Cardiac muscle cell (in vitro differentiated cells and primary cell): ENCODE results near the gene SMYD3. TPM values are rescaled to one million over a fixed set of nuclear protein-coding genes. Genes with fewer than 3 reads are reported as not detected.

Experiments used
- DNase-seq, 2 donors: peaks; one replicate each; pipeline versions ENCODE4 v3.0.0 to v3.0.0-alpha.2; 2010 to 2017; ENCODE audit warnings: low read depth in 1 of 2, low spot score in 1 of 2
- H3K27ac ChIP-seq: fragments of 200-600 bp; sonication (generic); 2 replicates; pipeline ENCODE4 v1.5.1; 2016
- H3K27me3 ChIP-seq: fragments of 200-600 bp; sonication (generic); 2 replicates; pipeline ENCODE4 v1.6.0; 2016; ENCODE audit warnings: control low read depth
- H3K36me3 ChIP-seq: fragments of 200-600 bp; sonication (generic); 2 replicates; pipeline ENCODE4 v1.5.1; 2016; ENCODE audit warnings: control low read depth
- H3K4me1 ChIP-seq: fragments of 200-600 bp; sonication (generic); 2 replicates; pipeline ENCODE4 v1.8.1; 2017; ENCODE audit warnings: low read depth, mild to moderate bottlenecking, mixed run types
- H3K4me3 ChIP-seq: fragments of 200-600 bp; sonication (generic); 2 replicates; pipeline ENCODE4 v1.5.1; 2016; ENCODE audit warnings: mild to moderate bottlenecking
- H3K9me3 ChIP-seq: fragments of 200-600 bp; sonication (generic); 2 replicates; pipeline ENCODE4 v1.5.1; 2017; ENCODE audit warnings: low read depth, mild to moderate bottlenecking, control low read depth
- polyA plus RNA-seq: library from polyadenylated mRNA; unstranded; fragments of >200 nt; fragmentation: Nextera tagmentation; extraction: Ambion mirVana; gene quantifications from 2 replicates; pipeline ENCODE4 v1.2.1, GENCODE V29; 2016
- total RNA-seq: library from RNA; depleted of rRNA; stranded (reverse); fragments of >200 nt; gene quantifications from 2 replicates; pipeline ENCODE4 v1.2.3, GENCODE V29; 2016
- TF ChIP-seq, protein P1 (sequence below): IDR thresholded peaks from 2 replicates; pipeline ENCODE4 v1.5.1; 2012; ENCODE audit warnings: low read depth, mild to moderate bottlenecking, low read length

The SMYD3 gene
- total and polyA plus RNA-seq, 2 experiments from 2014 or later = 47.2 to 50.8 TPM

DNA sequence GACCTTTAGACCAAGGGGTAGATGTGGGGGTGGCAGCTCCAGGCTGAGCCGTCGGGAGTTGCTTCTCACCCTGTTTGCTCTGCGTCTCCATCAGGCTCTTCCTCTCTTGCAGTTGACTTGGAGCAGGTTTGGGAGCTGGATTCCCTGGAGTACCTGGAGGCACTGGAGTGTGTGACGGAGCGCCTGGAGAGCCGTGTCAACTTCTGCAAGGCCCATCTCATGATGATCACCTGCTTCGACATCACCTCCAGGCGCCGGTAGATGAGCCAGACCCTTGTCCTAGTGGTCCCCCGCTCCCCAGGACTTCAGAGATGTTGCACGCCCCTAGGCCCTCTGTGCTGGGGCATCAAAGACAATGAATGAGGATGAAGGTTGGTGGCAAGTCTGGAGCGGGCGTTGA is 804.7 kb downstream of the SMYD3 start:
- H3K36me3 ChIP-seq = peaks cover 32% of the 10 kb centered on the region

DNA sequence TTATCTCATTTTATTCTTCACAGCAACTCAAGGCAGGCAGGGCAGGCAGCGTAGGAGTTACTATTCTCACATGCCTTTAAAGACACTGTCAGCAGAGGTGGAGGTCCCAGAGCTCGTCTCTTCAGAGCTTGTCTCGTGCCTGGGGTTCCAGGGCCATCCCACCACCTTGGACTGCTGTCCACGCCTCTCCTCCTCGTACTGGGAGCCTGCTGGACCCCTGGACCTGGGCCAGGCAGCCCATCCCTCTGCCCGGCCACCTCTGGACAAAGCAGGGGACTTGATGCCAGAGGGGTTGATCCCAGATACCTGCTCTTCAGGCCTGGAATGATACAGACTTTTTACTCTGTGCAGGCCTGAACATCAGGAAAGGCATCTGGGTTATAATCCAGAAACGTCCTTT is 805.4 kb downstream of the SMYD3 start:
- no peaks in the 10 kb centered on the region for H3K27me3 ChIP-seq
- H3K36me3 ChIP-seq = peaks cover 32% of the 10 kb centered on the region
- no peak overlapping the region for H3K27ac ChIP-seq
- H3K9me3 ChIP-seq = no peaks in the 10 kb centered on the region
- H3K4me1 ChIP-seq = no peaks in the 10 kb centered on the region
- DNase-seq = no peak
- TF ChIP-seq, protein P1, sequence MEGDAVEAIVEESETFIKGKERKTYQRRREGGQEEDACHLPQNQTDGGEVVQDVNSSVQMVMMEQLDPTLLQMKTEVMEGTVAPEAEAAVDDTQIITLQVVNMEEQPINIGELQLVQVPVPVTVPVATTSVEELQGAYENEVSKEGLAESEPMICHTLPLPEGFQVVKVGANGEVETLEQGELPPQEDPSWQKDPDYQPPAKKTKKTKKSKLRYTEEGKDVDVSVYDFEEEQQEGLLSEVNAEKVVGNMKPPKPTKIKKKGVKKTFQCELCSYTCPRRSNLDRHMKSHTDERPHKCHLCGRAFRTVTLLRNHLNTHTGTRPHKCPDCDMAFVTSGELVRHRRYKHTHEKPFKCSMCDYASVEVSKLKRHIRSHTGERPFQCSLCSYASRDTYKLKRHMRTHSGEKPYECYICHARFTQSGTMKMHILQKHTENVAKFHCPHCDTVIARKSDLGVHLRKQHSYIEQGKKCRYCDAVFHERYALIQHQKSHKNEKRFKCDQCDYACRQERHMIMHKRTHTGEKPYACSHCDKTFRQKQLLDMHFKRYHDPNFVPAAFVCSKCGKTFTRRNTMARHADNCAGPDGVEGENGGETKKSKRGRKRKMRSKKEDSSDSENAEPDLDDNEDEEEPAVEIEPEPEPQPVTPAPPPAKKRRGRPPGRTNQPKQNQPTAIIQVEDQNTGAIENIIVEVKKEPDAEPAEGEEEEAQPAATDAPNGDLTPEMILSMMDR = no peak
- H3K4me3 ChIP-seq = no peak overlapping the region

More for the DNA sequence above, 804.7 kb downstream of the SMYD3 start:
- TF ChIP-seq, protein P1 = no peak
- no peaks in the 10 kb centered on the region for H3K9me3 ChIP-seq
- H3K4me1 ChIP-seq = peaks cover 2% of the 10 kb centered on the region
- H3K4me3 ChIP-seq = no peak overlapping the region
- no peak overlapping the region for H3K27ac ChIP-seq
- DNase-seq = no peak
- H3K27me3 ChIP-seq = no peaks in the 10 kb centered on the region

DNA sequence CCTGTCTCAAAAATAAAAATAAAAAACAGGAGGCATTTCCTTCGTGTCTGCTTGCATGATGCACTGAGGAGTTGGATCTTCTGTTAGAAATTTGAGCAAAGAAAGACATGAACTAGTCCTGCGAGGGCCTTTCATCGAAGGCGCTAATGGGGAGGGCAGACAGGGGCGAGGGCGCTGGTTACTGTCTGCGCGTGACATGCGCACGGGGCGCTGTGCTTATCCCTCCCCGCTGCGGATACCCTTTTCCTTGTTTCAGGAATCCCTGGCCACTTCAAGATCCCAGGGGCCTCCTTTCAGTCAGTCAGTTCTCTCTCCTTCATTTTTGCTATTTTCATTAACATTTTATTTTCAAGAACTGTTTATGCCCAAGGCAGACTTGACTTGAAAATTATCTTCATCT is 806.4 kb downstream of the SMYD3 start:
- Histone ChIP-seq H3K27ac (no peak overlapping the region), H3K4me1 (no peaks in the 10 kb centered on the region), H3K36me3 (peaks cover 32% of the 10 kb centered on the region), H3K27me3 (no peaks in the 10 kb centered on the region), H3K4me3 (no peak overlapping the region), H3K9me3 (no peaks in the 10 kb centered on the region)
- TF ChIP-seq, protein P1 = no peak
- no peak for DNase-seq

Other genes with a start within 250 kb of the SMYD3 start
- 5.7 and 7.3 TPM in 2 replicates for gene TFB2M, start 59.0 kb upstream of the SMYD3 start, total RNA-seq
- 9.4 and 12.0 TPM in 2 replicates for gene TFB2M, start 59.0 kb upstream of the SMYD3 start, polyA plus RNA-seq
- 14.1 and 17.9 TPM in 2 replicates for gene CNST, start 59.2 kb upstream of the SMYD3 start, total RNA-seq
- 13.1 and 14.9 TPM in 2 replicates for gene CNST, start 59.2 kb upstream of the SMYD3 start, polyA plus RNA-seq
- 43.6 and 55.5 TPM in 2 replicates for gene SCCPDH, start 217.1 kb upstream of the SMYD3 start, total RNA-seq
- 88.0 and 91.3 TPM in 2 replicates for gene SCCPDH, start 217.1 kb upstream of the SMYD3 start, polyA plus RNA-seq